Measurements from ENCODE around the gene PREP. TPM values are rescaled to one million over a fixed set of nuclear protein-coding genes. Genes with fewer than 3 reads are reported as not detected.
A peak's percentile ranks its signal among the peaks of the same experiment; 100 is the strongest.

Gene PREP
- total and polyA plus RNA-seq, 8 donors = 11.0 to 53.3 (median 18.1) TPM

GRCh38 chr6:105370351-105370750 lies 32.5 kb downstream of the PREP start:
- no peak overlapping the region for H3K27ac ChIP-seq

GRCh38 chr6:105369145-105369544 lies 33.7 kb downstream of the PREP start:
- H3K27me3 ChIP-seq = no peaks in the 10 kb centered on the region
- peaks cover 4 to 11% (median 7%) of the 10 kb centered on the region in 4 donors for H3K4me1 ChIP-seq
- DNase-seq = no peak
- H3K36me3 ChIP-seq = peaks cover 2 to 79% (median 74%) of the 10 kb centered on the region in 4 donors
- H3K9me3 ChIP-seq = no peaks in the 10 kb centered on the region
- H3K4me3 ChIP-seq = no peak overlapping the region
- TF ChIP-seq EP300 (IDR thresholded peaks at IDR 0.05) = no peak
- no peak for TF ChIP-seq CTCF (IDR thresholded peaks at IDR 0.05)
- TF ChIP-seq POLR2AphosphoS5 (IDR thresholded peaks at IDR 0.05) = no peak
- no peak for TF ChIP-seq POLR2A (IDR thresholded peaks at IDR 0.05)
- intact Hi-C loops (cut with DNase I; ENCODE audit: low total_unique reads) = no loop called here
- 94 to 100% (median 98%) methylated on average over 1 of the region's 1 CpG for WGBS, 5 donors
- no peak overlapping the region for H3K27ac ChIP-seq

More at GRCh38 chr6:105370351-105370750, 32.5 kb downstream of the PREP start:
- Histone ChIP-seq H3K4me3 (no peak overlapping the region), H3K27me3 (no peaks in the 10 kb centered on the region), H3K36me3 (peaks cover 4 to 75% (median 69%) of the 10 kb centered on the region in 4 donors), H3K9me3 (no peaks in the 10 kb centered on the region), H3K4me1 (peaks cover 5 to 11% (median 7%) of the 10 kb centered on the region in 4 donors)
- TF ChIP-seq EP300 (IDR thresholded peaks at IDR 0.05) (no peak), POLR2A (IDR thresholded peaks at IDR 0.05) (no peak), POLR2AphosphoS5 (IDR thresholded peaks at IDR 0.05) (no peak), CTCF (IDR thresholded peaks at IDR 0.05) (no peak)
- DNase-seq = no peak
- intact Hi-C loops (cut with DNase I; ENCODE audit: low total_unique reads) = no loop called here
- WGBS, 5 donors = 57 to 82% (median 63%) methylated on average over 1 of the region's 1 CpG

GRCh38 chr6:105364243-105364642 lies 38.6 kb downstream of the PREP start:
- no peak for TF ChIP-seq POLR2A (IDR thresholded peaks at IDR 0.05)
- TF ChIP-seq POLR2AphosphoS5 (IDR thresholded peaks at IDR 0.05) = no peak
- no peak for TF ChIP-seq CTCF (IDR thresholded peaks at IDR 0.05)
- TF ChIP-seq EP300 (IDR thresholded peaks at IDR 0.05) = no peak
- no peak overlapping the region for H3K4me3 ChIP-seq
- H3K27me3 ChIP-seq = no peaks in the 10 kb centered on the region
- H3K4me1 ChIP-seq = peaks cover 0 to 4% (median 0%) of the 10 kb centered on the region in 4 donors
- intact Hi-C loops (cut with DNase I; ENCODE audit: low total_unique reads) = no loop called here
- WGBS, 5 donors = 77 to 86% (median 83%) methylated on average over 11 of the region's 11 CpGs
- H3K36me3 ChIP-seq = peaks cover 2 to 64% (median 63%) of the 10 kb centered on the region in 4 donors
- no peak overlapping the region for H3K27ac ChIP-seq
- no peak for DNase-seq
- no peaks in the 10 kb centered on the region for H3K9me3 ChIP-seq

GRCh38 chr6:105363100-105363754 lies 39.7 kb downstream of the PREP start:
- intact Hi-C loops (cut with DNase I; ENCODE audit: low total_unique reads) = no loop called here
- peak in 1 of 2 donors; percentile 40 for DNase-seq
- Histone ChIP-seq H3K27ac (no peak overlapping the region), H3K4me1 (peaks cover 0 to 4% (median 0%) of the 10 kb centered on the region in 4 donors), H3K9me3 (no peaks in the 10 kb centered on the region), H3K4me3 (no peak overlapping the region), H3K27me3 (no peaks in the 10 kb centered on the region), H3K36me3 (peaks cover under 1 to 63% (median 58%) of the 10 kb centered on the region in 4 donors)
- WGBS, 5 donors = 23 to 59% (median 33%) methylated on average over 1 of the region's 1 CpG
- TF ChIP-seq POLR2A (IDR thresholded peaks at IDR 0.05) = no peak
- no peak for TF ChIP-seq EP300 (IDR thresholded peaks at IDR 0.05)
- TF ChIP-seq CTCF (IDR thresholded peaks at IDR 0.05) = peak in 2 of 7 experiments; percentile 20 to 34
- TF ChIP-seq POLR2AphosphoS5 (IDR thresholded peaks at IDR 0.05) = no peak
